ENCODE measurements around the gene GABARAP. TPM values are rescaled to one million over a fixed set of nuclear protein-coding genes. Genes with fewer than 3 reads are reported as not detected.

Gene GABARAP
- polyA plus RNA-seq (ENCODE audit: insufficient read length in 4 of 4) = 100 to 1,000 TPM; 396 to 619 (median 451) TPM

DNA sequence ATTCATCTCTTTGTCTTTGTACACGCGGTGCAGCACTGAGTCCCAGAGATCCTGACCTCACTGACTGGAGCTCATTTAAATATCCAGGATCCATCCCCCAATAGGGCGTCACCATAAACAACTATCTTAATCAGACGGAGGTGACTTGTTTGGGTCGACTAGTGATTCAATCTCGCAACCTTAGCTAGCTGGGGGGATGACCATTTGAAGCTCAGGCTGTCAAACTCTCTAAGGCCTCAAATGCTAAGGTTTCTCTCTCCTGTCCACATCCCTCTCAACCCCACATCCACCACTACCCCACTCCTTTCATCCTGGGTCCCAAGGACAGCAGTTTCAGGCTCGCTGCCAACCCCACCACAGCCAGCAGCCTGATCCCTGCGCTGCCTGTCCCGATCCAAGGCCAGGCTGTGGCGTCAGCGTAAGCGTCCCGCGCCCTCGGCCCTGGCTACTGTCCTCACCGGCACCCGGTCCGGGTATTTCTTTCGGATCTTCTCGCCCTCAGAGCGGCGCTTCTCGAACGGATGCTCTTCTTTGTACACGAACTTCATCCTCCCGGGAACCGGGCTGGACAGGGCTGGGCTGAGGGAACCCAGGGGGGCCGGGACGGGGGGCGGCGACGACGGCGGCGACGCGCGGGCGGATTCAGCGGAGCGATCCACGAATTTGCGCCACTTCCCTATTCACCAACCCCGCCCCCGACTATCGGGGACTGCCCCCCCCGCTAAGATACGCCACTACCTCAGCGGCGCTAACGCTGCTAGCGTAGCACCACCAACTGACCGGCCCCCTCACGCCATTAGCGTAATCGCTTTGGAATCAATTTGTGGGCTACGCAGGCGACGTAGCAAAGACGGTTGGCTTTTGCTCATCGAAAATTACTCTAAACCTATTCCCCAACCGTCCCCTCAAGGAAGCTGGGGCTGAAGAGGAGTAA lies at the start of gene GABARAP:
Gene GABARAP (minus strand): TSS at position 667 of the 934 bp plus-strand sequence. CDS start 119 bp downstream, at position 548.
- DNase-seq (ENCODE audit: low read depth in 4 of 4, low spot score in 2 of 4) = peak in 3 of 4 donors; percentile 93 to 97 (median 95)

DNA sequence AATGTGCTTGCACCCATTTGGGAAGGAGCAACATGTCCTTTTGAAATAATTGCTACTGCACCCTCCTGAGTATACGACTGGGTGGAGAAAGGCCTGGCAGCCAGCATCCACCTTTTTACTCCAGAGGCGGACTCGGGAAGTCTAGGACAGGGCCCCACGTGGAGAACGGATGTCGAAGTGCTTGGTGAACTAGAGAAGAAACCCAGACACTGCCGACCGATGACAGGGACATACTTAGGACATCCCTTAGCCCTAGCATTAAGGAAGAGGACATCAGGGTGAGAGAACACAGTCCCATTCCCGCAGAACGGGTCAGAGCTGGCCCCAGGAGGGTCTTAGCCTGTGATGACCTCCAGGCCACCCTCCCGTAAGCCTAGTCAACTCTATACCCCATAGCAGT lies 48.4 kb upstream of the GABARAP start:
- no peak for DNase-seq (ENCODE audit: low read depth in 4 of 4, low spot score in 2 of 4)

DNA sequence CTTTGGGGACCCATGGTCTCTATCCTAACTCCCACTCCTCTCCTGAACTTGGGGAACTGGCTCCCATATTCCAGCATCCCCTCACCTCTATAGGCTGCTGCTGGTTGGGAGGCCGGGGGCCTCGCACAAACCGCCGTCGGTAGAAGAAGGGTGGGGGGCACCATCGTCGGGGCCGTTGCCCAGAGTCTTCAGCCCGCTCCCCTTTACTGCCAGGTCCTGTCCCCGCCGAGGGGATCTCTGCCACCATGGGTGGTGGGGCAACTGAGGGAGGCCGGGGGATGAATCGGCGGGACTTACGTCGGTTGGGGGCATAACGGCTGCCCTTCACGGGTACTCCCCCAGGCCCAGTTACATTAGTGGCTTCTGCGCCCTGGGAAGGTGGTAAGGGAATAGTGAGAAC lies 47.9 kb upstream of the GABARAP start:
- DNase-seq (ENCODE audit: low read depth in 4 of 4, low spot score in 2 of 4) = no peak

DNA sequence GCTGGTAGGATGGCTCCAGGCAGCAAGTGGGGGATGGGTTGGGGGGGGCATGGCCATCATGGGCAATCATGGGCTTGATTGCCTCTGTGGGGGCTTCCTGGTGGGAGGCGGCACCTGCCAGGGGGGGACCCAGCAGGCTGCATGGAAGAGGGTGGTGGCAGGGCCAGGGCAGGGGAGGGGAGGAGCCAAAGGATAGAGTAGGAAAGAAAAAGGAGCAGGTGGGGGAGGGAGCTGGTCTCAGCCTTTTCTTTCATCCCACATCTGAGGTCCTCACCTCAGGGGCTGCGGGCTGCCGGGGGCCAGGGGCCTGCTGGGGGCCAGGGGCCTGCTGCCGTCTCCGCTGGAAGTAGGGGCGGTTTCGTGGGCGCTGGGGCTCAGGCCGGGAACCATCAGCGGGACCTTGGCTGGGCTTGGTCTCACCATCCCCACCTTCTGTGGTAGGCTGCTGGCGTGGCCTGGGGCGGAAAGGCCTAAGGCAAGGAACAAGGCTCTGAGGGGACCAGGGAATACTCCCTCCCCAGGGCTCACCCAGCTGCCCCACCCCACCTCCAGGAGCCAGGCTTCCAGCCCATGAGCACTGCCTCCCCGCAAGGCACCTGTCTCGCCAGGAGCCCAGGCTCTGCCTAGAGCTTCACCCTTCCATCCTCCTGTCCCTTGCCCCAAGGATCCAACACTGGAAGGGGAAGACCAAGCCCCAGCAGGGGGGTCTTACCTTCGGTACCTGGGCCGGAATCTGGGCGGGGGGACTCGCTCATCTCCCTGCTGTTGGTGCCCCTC lies 47.2 kb upstream of the GABARAP start:
- no peak for DNase-seq (ENCODE audit: low read depth in 4 of 4, low spot score in 2 of 4)

DNA sequence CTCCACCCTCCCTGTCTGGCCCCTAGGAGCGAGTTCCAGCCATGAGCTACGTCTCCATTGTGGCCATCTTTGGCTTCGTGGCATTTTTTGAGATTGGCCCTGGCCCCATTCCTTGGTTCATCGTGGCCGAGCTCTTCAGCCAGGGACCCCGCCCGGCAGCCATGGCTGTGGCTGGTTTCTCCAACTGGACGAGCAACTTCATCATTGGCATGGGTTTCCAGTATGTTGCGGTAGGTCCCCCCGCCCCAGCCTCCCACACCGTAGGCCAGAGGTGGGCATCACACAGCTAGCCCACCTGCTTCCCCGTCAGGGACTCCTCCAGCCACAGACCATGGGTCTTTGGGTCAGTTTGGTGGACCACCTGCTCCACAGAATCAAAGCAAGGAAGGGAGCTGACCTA lies 43.4 kb upstream of the GABARAP start:
- no peak for DNase-seq (ENCODE audit: low read depth in 4 of 4, low spot score in 2 of 4)

DNA sequence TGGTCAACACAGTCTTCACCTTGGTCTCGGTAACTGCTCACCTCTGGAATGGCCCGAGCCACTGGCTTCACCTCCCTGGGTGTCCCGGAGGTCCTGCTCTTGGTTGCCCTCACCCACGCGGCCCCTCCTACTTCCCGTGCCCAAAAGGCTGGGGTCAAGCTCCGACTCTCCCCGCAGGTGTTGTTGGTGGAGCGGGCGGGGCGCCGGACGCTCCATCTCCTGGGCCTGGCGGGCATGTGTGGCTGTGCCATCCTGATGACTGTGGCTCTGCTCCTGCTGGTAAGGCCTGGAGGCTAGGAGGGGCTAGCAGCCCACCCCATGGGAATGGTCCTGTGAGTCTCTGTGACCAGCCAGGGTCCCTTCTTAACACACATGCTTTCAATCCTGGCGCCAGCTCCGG lies 42.7 kb upstream of the GABARAP start:
- DNase-seq (ENCODE audit: low read depth in 4 of 4, low spot score in 2 of 4) = no peak

DNA sequence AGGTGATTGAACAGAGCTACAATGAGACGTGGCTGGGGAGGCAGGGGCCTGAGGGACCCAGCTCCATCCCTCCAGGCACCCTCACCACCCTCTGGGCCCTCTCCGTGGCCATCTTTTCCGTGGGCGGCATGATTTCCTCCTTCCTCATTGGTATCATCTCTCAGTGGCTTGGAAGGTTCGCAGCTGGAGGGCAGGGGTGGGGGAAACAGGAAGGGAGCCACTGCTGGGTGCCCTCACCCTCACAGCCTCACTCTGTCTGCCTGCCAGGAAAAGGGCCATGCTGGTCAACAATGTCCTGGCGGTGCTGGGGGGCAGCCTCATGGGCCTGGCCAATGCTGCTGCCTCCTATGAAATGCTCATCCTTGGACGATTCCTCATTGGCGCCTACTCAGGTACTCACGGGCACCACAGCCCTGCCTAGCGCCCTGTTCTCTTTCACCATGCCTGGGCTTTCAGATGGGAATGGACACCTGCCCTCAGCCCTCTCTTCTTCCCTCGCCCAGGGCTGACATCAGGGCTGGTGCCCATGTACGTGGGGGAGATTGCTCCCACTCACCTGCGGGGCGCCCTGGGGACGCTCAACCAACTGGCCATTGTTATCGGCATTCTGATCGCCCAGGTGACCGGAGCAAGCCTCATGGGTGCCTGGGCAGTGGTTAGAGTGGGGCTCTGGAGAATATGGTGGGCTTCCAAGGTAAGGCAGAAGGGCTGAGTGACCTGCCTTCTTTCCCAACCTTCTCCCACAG lies 41.4 kb upstream of the GABARAP start:
- DNase-seq (ENCODE audit: low read depth in 4 of 4, low spot score in 2 of 4) = no peak

DNA sequence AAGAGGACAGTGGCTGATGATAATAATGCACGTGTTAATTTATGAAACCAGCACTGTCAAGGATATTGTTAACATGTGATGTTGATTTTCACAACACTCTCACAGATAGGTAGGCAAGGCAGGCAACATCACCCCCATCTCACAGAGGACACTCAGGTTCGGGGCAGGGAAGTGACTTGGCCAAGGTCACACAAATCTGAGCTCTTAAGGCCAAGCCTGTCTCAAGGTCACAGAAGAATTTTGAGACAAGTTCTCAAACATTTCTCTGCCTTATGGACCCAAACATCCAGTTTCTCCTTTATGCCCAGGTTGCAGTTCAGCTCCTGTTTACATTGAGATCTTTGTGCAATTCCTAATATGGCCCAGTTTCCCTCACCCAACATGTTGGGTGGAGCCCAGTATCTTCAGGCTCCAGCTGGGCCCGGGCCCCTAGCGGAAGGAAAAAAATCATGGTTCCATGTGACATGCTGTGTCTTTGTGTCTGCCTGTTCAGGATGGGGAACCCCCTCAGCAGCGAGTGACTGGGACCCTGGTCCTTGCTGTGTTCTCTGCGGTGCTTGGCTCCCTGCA lies 40.6 kb upstream of the GABARAP start:
- DNase-seq (ENCODE audit: low read depth in 4 of 4, low spot score in 2 of 4) = no peak

DNA sequence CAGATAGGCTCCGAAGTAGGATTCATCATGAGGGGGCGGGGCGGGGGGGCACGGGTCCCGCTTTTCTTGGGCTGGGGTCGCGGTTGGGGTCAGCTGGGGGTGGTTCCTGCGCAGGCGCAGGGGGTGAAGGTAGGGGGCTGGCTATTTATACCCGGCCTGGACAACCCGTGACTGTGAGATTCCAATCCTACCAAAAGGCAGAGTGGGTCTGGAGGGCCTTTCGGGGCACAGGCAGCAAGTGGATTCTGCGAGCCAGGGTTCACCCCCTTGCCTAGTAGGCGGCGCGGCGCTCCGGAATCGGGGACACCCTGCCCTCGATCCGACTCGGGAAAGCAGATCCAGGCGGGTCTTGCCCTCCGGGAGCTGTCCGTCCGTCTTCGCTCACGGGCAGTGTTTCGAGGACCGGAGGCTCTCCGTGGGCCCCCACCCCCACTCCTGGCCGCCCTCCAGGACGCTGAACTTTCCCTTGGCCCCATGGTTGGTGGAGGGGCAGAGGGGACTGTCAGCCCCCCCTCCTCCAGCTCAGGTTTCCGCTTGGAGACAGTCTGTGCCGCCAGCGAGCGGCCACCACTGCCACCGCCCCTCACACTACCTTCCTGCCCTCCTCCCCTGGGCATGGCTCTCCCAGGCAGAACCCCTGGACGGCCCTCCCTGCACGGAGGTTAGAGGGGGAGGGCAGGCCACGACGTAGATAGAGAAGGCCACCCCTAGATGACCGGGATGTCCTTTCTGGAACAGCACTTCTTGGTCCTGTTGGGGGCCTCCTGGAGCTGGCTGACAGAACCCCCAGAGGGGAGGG lies 39.9 kb upstream of the GABARAP start:
- no peak for DNase-seq (ENCODE audit: low read depth in 4 of 4, low spot score in 2 of 4)

DNA sequence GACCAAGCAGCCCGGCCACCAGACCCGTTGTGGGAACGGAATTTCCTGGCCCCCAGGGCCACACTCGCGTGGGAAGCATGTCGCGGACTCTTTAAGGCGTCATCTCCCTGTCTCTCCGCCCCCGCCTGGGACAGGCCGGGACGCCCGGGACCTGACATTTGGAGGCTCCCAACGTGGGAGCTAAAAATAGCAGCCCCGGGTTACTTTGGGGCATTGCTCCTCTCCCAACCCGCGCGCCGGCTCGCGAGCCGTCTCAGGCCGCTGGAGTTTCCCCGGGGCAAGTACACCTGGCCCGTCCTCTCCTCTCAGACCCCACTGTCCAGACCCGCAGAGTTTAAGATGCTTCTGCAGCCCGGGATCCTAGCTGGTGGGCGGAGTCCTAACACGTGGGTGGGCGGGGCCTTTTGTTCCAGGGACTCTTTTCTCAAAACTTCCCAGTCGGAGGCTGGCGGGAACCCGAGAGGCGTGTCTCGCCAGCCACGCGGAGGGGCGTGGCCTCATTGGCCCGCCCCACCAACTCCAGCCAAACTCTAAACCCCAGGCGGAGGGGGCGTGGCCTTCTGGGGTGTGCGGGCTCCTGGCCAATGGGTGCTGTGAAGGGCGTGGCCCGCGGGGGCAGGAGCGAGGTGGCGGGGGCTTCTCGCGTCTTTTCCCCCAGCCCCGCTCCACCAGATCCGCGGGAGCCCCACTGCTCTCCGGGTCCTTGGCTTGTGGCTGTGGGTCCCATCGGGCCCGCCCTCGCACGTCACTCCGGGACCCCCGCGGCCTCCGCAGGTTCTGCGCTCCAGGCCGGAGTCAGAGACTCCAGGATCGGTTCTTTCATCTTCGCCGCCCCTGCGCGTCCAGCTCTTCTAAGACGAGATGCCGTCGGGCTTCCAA lies 39.1 kb upstream of the GABARAP start, which contains the start of gene SLC2A4:
Gene SLC2A4 (plus strand): TSS at position 645 of the 879 bp plus-strand sequence. CDS start 217 bp downstream, at position 862.
- DNase-seq (ENCODE audit: low read depth in 4 of 4, low spot score in 2 of 4) = peak; percentile 82 to 95 (median 90)

DNA sequence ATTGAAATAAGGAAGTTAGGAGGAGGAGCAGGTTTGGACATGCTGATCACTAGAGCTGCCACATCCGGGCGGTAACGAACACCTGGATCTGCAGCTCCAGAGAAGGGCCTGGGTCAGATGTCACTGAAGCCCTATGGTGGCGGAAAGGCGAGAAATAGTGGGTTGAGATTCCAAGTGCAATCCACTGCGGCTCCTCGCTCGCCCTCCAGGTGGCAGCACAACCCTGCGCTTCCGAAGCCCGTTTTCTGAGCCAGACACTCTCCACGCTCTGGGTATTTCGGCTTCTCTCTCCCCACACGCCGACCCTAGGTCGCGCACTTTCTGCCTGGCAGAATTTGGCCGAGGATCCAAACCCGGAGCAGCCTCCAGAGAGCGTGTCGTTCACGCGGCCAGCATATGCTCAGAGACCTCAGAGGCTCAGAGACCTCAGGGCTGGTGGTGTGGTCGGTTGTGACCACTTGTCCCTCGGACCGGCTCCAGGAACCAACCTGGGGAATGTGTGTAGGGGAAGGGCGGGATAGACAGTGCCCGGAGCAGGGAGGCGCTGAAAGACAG lies 38.3 kb upstream of the GABARAP start:
- DNase-seq (ENCODE audit: low read depth in 4 of 4, low spot score in 2 of 4) = peak in 1 of 4 donors; percentile 75

DNA sequence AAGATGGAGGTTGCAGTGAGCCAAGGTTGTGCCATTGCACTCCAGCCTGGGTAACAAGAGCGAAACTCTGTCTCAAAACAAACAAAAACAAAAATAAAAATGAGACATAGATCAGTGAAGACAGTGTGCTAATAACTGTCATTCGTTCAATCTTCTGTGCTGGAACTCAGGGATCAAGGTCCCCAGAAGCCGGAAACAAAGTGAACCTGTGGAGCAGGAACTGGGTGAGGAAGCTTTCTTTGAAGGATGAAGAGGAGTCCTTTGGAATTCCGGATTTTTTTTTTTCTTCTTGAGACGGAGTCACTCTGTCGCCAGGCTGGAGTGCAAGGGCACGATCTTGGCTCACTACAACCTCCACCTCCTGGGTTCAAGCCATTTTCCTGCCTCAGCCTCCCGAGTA lies 37.2 kb upstream of the GABARAP start:
- no peak for DNase-seq (ENCODE audit: low read depth in 4 of 4, low spot score in 2 of 4)

DNA sequence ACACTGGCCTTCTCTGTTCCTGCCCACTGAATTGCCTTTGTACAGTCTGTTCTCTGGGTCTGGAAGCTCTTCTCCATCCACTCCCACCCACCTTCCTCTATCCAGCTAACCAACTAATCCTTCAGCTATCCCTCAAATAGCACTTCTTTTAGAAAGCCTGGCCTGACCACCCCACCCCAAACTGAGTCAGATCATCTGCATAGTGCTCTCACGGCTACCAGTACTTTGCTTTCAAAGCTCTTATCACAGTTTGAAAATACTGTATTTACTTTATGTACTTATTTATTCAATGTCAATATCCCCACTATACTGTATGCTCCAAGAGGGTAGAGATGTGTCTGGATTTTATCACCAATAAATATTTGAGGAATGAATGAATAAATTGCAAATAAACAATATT lies 24.5 kb upstream of the GABARAP start:
- no peak for DNase-seq (ENCODE audit: low read depth in 4 of 4, low spot score in 2 of 4)

DNA sequence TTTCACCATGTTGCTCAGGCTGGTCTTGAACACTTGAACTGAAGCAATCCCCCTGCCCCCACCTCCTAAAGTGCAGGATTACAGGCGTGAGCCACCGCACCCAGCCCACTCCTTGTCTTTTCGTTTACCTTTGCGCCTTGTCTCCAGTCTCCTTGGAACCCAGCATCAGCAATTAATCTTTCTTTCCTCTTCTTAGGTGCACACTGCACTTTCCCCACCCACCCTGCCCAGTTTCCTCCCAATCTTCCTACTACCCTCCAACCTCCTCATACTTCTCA lies 21.5 kb upstream of the GABARAP start:
- DNase-seq (ENCODE audit: low read depth in 4 of 4, low spot score in 2 of 4) = no peak

DNA sequence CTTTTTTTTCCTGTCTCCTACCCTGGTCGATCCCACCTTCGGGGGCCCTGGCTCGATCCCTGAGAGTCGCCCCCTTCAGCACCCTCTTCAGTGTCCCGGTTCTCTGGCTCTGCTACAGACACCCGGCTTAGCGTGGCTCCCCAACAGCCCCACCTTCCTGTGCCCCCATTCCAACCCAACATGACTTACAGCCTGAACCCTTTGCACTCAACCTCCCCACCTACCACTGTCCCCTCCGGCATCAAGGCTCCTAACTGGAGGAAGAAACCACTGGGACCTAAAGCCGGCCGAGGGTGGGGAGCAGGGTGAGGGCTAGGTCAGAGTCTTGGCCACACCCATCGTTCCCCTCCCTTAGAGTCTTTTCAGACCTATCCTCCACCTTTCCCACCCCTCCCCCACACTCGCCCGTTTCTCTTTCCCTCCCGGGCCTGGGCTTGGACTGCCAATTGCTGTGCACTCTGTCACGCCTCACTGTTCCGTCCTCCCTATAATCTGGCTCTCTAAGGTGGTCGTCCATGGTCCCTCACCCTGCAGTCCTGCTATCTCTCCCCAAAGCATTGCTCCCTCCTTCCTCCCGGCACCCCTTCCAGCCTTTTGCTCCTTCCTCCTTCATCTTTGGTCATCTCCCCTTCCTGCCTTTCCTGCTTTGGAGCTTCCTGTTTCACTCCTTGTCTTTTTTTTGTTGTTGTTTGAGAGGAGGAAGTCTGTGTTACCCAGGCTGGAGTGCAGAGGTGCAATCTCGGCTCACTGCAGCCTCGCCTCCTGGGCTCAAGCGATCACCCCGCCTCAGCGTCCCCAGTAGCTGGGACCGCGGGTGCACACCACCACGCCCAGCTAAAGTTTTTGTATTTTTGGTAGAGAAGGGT lies 20.9 kb upstream of the GABARAP start:
- DNase-seq (ENCODE audit: low read depth in 4 of 4, low spot score in 2 of 4) = no peak

DNA sequence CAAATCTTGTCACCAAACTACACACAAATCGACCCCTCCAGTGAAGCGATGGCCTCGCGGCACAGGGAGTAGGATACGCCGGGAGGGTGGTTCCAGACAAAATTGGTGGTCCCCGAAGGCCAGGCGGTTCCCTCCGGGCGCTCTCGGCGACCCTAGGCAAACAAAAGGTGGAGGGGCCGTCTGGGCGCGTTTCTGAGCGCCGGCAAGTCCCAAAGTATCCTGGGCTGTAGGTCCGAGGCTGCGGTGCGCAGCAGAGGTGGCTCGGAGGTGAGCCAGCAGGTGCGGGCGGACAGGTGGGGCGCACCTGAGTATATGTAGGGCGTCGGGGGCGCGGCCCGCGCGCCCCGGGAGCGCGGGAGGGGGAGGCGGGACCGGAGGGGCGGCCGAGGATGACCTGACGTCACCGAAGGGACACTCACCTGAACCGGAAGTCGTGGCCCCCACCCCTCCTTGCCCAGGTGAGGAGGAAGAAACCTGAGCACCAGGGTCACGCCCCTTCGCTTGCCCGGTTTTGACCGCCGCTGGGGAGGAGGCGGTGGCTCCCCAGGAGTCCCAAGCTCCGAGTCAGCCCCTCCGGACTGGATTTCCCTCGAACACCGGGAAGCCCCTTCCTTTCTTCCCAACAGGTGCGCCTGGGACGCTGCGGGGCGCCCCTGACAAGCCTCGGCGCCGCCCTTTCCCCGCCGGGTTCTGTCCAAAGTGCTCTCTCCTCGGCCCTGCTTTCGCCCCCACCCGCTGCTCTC lies 20.1 kb upstream of the GABARAP start, which contains the start of gene CLDN7:
Gene CLDN7 (minus strand): TSS at position 287 of the 743 bp plus-strand sequence. CDS start 435 bp downstream, outside the sequence.
- DNase-seq (ENCODE audit: low read depth in 4 of 4, low spot score in 2 of 4) = no peak

All from left renal cortex interstitium (tissue), 4 donors.